Measurements from ENCODE around the gene GEMIN7. TPM values are rescaled to one million over a fixed set of nuclear protein-coding genes. Genes with fewer than 3 reads are reported as not detected.

The GEMIN7 gene
- total and polyA plus RNA-seq, 2 of the 13 experiments (the other 11 are each of a cell fraction or from before 2014, with no cell fraction given), result 24.1 to 30.6 TPM

DNA sequence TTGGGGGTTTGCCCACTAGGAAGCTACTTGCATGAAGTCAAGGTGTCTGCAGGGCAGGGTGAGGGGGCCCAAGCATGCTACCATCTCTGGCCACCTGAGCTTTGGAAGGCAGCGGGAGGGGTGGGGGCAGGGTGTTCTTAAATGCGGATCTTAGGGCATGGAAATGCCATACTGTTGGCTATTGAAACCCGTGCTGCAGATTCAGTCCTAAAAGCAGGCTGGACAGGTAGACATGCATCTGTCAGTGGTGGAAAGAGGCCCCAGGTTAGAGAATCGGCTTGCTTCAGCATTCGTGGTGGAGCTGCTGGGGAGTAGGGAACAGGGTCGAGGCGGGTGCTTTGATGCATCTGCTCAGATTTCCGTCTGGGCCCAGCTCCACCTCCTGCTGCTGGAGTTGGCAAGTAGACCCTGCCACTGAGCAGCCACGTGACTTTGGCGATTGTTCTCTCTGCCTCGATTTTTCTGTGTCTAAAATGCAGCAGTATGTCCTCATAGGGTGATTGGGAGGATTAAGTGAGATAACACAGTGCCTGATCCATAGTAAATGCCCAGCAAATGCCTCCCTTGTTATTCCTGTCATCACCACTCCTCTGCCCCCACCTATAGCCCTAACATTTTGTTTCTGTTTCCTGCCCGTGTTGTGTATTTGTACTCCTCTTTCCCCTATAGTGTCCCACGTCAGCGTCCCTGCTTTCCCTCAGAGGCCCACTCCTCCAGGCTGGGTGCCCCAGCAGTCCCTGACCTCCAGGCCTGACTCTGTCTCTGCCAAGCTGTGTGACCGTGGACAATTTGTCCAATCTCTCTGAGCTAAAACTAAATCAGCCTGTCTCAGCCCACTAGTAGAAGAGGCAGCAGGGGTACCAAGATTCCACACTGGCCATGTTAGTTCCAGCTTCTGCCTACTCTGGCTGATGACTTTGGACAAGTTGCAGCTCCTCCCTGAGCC lies 19.7 kb downstream of the GEMIN7 start (continued):
- TF ChIP-seq, protein P1, sequence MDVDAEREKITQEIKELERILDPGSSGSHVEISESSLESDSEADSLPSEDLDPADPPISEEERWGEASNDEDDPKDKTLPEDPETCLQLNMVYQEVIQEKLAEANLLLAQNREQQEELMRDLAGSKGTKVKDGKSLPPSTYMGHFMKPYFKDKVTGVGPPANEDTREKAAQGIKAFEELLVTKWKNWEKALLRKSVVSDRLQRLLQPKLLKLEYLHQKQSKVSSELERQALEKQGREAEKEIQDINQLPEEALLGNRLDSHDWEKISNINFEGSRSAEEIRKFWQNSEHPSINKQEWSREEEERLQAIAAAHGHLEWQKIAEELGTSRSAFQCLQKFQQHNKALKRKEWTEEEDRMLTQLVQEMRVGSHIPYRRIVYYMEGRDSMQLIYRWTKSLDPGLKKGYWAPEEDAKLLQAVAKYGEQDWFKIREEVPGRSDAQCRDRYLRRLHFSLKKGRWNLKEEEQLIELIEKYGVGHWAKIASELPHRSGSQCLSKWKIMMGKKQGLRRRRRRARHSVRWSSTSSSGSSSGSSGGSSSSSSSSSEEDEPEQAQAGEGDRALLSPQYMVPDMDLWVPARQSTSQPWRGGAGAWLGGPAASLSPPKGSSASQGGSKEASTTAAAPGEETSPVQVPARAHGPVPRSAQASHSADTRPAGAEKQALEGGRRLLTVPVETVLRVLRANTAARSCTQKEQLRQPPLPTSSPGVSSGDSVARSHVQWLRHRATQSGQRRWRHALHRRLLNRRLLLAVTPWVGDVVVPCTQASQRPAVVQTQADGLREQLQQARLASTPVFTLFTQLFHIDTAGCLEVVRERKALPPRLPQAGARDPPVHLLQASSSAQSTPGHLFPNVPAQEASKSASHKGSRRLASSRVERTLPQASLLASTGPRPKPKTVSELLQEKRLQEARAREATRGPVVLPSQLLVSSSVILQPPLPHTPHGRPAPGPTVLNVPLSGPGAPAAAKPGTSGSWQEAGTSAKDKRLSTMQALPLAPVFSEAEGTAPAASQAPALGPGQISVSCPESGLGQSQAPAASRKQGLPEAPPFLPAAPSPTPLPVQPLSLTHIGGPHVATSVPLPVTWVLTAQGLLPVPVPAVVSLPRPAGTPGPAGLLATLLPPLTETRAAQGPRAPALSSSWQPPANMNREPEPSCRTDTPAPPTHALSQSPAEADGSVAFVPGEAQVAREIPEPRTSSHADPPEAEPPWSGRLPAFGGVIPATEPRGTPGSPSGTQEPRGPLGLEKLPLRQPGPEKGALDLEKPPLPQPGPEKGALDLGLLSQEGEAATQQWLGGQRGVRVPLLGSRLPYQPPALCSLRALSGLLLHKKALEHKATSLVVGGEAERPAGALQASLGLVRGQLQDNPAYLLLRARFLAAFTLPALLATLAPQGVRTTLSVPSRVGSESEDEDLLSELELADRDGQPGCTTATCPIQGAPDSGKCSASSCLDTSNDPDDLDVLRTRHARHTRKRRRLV (CRISPR knock-in tag; IDR thresholded peaks at IDR 0.05), result no peak
- TF ChIP-seq U2AF1 (optimal IDR thresholded peaks at IDR 0.05; ENCODE audit: low read depth, low read length) (no peak), ZNF746 (CRISPR knock-in tag; IDR thresholded peaks at IDR 0.05) (no peak), ISL2 (CRISPR knock-in tag; IDR thresholded peaks at IDR 0.05) (no peak), SYNCRIP (IDR thresholded peaks at IDR 0.05; ENCODE audit: insufficient read depth, low read depth, low read length) (no peak), ZNF598 (CRISPR knock-in tag; IDR thresholded peaks at IDR 0.05; ENCODE audit: borderline replicate concordance) (no peak), ZNF496 (CRISPR knock-in tag; IDR thresholded peaks at IDR 0.05; ENCODE audit: insufficient replicate concordance) (no peak), ZNF776 (CRISPR knock-in tag; IDR thresholded peaks at IDR 0.05) (no peak), MXD4 (CRISPR knock-in tag; IDR thresholded peaks at IDR 0.05) (no peak; the same call in 1 of the 2 replicates), ZFP82 (CRISPR knock-in tag; IDR thresholded peaks at IDR 0.05; ENCODE audit: borderline replicate concordance) (no peak), POLR2A (IDR thresholded peaks at IDR 0.05; ENCODE audit: insufficient read depth in 1 of 2, low read depth in 2 of 2, low read length in 2 of 2) (no peak; a peak in 2 of 4 replicates), ZNF33B (CRISPR knock-in tag; IDR thresholded peaks at IDR 0.05) (no peak), FOXA3 (CRISPR knock-in tag; IDR thresholded peaks at IDR 0.05) (no peak)
- TF ChIP-seq, protein P2, sequence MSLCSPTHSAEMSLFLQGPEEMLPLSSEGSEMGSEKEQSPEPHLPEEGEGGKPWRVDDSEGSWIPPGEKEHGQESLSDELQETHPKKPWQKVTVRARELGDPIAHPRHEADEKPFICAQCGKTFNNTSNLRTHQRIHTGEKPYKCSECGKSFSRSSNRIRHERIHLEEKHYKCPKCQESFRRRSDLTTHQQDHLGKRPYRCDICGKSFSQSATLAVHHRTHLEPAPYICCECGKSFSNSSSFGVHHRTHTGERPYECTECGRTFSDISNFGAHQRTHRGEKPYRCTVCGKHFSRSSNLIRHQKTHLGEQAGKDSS (CRISPR knock-in tag; IDR thresholded peaks at IDR 0.05; ENCODE audit: borderline replicate concordance, low read depth), result no peak
- TF ChIP-seq, protein P3, sequence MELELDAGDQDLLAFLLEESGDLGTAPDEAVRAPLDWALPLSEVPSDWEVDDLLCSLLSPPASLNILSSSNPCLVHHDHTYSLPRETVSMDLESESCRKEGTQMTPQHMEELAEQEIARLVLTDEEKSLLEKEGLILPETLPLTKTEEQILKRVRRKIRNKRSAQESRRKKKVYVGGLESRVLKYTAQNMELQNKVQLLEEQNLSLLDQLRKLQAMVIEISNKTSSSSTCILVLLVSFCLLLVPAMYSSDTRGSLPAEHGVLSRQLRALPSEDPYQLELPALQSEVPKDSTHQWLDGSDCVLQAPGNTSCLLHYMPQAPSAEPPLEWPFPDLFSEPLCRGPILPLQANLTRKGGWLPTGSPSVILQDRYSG (CRISPR knock-in tag; IDR thresholded peaks at IDR 0.05), result no peak
- TF ChIP-seq, protein P4, sequence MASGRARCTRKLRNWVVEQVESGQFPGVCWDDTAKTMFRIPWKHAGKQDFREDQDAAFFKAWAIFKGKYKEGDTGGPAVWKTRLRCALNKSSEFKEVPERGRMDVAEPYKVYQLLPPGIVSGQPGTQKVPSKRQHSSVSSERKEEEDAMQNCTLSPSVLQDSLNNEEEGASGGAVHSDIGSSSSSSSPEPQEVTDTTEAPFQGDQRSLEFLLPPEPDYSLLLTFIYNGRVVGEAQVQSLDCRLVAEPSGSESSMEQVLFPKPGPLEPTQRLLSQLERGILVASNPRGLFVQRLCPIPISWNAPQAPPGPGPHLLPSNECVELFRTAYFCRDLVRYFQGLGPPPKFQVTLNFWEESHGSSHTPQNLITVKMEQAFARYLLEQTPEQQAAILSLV (CRISPR knock-in tag; IDR thresholded peaks at IDR 0.05; ENCODE audit: borderline replicate concordance), result no peak
- TF ChIP-seq, protein P5, sequence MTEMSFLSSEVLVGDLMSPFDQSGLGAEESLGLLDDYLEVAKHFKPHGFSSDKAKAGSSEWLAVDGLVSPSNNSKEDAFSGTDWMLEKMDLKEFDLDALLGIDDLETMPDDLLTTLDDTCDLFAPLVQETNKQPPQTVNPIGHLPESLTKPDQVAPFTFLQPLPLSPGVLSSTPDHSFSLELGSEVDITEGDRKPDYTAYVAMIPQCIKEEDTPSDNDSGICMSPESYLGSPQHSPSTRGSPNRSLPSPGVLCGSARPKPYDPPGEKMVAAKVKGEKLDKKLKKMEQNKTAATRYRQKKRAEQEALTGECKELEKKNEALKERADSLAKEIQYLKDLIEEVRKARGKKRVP (CRISPR knock-in tag; IDR thresholded peaks at IDR 0.05), result no peak
- TF ChIP-seq, protein P6, sequence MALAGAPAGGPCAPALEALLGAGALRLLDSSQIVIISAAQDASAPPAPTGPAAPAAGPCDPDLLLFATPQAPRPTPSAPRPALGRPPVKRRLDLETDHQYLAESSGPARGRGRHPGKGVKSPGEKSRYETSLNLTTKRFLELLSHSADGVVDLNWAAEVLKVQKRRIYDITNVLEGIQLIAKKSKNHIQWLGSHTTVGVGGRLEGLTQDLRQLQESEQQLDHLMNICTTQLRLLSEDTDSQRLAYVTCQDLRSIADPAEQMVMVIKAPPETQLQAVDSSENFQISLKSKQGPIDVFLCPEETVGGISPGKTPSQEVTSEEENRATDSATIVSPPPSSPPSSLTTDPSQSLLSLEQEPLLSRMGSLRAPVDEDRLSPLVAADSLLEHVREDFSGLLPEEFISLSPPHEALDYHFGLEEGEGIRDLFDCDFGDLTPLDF (CRISPR knock-in tag; IDR thresholded peaks at IDR 0.05), result no peak
